HG03378 (cell line): ENCODE measurements around the gene RABEP1.
A peak's percentile ranks its signal among the peaks of the same experiment; 100 is the strongest.
"Not testable (repeated sequence)": the region's sequence is repeated elsewhere in the genome, so short reads cannot be mapped to it uniquely, and the experiment has no call there.

Experiments
- ATAC-seq: cut with Tn5 transposase; IDR thresholded peaks from one replicate; pipeline ENCODE4 v1.9.1; 2021; ENCODE audit warnings: mild to moderate bottlenecking, moderate library complexity; ENCODE audit not compliant: unreplicated experiment

Gene RABEP1, protein sequence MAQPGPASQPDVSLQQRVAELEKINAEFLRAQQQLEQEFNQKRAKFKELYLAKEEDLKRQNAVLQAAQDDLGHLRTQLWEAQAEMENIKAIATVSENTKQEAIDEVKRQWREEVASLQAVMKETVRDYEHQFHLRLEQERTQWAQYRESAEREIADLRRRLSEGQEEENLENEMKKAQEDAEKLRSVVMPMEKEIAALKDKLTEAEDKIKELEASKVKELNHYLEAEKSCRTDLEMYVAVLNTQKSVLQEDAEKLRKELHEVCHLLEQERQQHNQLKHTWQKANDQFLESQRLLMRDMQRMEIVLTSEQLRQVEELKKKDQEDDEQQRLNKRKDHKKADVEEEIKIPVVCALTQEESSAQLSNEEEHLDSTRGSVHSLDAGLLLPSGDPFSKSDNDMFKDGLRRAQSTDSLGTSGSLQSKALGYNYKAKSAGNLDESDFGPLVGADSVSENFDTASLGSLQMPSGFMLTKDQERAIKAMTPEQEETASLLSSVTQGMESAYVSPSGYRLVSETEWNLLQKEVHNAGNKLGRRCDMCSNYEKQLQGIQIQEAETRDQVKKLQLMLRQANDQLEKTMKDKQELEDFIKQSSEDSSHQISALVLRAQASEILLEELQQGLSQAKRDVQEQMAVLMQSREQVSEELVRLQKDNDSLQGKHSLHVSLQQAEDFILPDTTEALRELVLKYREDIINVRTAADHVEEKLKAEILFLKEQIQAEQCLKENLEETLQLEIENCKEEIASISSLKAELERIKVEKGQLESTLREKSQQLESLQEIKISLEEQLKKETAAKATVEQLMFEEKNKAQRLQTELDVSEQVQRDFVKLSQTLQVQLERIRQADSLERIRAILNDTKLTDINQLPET

DNA sequence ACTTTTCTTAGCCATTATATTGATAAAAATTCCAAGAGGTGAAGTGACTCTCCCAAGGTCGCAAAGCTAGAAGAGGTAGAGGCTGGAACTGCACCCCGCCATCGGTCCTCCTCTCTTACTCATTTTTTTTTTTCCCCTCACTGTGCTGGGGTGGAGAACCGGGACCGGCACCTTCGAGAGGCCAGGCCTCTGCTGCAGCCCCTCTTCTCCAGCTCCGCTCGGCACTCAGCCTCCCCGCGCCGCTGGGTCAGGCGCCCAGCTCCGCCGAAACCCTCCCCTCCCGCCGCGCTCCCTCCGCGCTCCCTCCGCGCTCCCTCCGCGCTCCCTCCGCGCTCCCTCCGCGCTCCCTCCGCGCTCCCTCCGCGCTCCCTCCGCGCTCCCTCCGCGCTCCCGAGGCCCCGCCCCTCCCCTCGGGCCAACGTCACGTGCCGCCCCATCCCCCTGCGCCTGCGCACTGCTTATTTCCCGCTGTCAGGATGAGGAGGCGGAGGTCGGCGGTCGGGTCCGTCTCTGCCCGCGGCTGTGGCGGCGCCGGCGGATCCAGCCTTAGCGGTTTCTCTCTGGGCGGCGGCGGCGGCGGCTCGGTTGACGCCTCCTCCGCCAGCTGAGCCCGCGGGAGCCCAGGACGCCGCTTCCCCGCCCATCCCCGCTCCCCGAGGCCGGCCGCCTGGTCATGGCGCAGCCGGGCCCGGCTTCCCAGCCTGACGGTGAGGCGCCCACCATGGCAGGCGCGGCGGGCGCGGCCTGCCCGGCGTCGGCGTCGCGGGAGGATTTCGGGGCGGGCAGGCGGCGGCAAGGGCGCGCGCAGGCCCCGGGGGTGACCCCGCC lies at the start of gene RABEP1:
TSS of gene RABEP1 (plus strand) at position 471 of the 828 bp plus-strand sequence. CDS start at position 674, 203 bp downstream.
- ATAC-seq: no peak

DNA sequence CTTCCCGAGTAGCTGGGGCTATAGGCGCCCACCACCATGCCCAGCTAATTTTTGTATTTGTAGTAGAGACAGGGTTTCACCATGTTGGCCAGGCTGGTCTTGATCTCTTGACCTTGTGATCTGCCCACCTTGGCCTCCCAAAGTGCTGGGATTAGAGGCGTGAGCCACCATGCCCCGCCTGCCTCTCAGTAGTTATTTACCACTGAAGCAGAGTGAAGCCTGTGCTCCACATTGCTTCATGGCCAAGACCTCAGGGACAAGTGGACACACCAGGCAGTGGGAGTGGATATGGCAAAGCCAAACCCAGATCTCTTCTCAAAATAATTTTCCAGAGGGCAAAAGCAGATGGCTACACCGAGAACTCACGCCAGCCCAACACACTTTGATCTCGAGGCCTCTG lies 48.6 kb upstream of the RABEP1 start:
- ATAC-seq: not testable (repeated sequence)

- peak; percentile 63 for ATAC-seq
Measured at GRCh38 chr17:5234645-5235576, 47.2 kb upstream of the RABEP1 start, which contains the start of gene SCIMP. TSS of gene SCIMP (minus strand) at chr17:5234860. CDS start at chr17:5234755, 105 bp downstream.

DNA sequence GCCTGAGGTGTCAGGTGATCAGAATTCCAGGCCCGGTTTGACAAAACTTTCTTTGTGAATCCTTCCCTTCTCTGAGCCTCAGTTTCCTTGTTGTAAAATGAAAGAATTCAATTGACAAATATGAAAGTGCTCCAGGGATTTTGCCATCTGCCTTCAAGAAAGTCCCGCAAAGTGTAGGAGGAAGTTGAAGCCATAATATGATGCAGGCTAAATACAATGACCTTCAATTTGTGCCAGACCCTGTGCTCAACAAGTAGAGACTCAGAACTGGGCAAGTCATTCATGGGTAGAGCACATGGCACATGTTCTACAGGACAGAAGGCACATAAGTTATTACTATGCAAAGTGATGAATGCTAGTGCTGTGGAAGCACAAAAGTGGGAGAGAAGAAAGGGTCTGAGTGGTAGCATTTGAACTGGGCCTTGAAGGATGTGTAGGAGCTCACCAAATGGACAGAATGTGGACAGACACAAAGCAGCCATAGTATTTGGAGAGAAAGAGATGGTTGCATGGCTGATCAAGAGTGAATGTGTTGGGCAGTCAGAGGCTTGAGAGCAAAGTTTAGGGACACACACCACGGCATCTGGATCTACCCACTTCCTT lies 45.0 kb upstream of the RABEP1 start:
- ATAC-seq: no peak

DNA sequence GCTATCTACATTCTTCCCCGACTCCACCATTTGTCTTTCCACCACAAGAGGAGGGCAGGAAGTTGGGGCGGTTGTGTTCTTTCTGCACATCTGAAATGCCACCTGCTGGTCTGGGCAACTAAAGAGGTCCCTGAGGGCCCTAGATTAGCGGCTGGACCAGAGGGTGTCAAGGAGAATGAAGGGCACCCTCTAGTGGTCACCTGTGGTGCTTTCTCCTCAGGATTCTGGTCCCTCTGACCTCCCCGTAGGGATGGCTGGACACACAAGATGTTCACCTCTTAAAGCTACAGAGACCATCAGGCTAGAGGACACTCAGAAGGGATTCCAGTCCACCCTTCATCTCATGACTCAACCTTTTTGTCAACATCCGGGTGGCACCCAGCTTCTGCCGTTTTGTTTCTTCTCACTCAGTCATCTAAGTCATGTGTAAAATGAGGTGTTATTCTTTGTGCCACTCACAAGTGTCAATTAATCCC lies 44.5 kb upstream of the RABEP1 start:
- ATAC-seq: no peak

DNA sequence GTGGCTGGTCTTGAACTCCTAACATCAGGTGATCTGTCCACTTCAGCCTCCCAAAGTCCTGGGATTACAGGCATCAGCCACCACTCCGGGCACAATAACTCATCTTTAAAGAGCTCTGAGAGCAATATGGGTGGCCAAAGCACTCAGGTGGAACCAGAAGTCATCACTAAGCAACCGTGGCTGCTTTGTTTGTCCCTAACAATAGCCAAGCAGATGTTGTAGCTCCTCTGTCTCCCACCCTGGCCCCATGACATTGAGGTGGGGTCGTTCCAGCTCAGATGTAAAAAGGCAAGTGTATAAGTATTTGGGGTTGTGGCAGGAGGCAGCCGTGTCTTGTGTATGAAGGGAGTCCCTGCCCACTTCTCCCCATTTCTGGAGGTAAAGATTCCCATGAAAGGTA lies 43.8 kb upstream of the RABEP1 start:
- ATAC-seq: no peak

DNA sequence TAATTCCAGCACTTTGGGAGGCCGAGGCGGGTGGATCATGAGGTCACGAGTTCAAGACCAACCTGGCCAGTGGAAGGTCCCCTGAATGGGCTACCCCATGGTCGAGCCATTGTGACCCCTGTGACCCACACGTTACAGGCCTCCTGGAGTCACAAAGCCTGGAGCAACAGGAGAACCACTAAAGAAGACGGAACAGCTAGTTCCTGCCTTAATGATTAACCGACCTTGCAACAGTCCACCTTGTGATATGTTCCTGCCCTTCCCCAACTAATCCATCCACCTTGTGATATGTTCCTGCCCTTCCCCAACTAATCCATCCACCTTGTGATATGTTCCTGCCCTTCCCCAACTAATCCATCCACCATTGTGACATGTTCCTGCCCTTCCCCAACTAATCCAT lies 42.3 kb upstream of the RABEP1 start:
- not testable (repeated sequence) for ATAC-seq

GRCh38 chr17:5241861-5242671 lies 40.0 kb upstream of the RABEP1 start:
- peak; percentile 45 for ATAC-seq

DNA sequence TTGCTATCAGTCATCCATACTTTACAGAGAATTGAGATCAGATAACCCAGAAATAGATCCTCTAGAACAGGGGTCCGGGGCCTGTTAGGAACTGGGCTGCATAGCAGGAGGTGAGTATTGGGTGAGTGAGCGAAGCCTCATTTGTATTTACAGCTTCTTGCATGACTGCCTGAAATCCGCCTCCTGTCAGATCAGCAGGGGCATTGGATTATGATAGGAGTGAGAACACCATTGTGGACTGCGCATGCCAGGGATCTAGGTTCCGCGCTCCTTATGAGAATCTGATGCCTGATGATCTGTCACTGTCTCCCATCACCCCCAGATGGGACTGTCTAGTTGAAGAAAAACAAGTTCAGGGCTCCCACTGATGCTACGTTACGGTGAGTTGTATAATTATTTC lies 34.5 kb upstream of the RABEP1 start:
- no peak for ATAC-seq

DNA sequence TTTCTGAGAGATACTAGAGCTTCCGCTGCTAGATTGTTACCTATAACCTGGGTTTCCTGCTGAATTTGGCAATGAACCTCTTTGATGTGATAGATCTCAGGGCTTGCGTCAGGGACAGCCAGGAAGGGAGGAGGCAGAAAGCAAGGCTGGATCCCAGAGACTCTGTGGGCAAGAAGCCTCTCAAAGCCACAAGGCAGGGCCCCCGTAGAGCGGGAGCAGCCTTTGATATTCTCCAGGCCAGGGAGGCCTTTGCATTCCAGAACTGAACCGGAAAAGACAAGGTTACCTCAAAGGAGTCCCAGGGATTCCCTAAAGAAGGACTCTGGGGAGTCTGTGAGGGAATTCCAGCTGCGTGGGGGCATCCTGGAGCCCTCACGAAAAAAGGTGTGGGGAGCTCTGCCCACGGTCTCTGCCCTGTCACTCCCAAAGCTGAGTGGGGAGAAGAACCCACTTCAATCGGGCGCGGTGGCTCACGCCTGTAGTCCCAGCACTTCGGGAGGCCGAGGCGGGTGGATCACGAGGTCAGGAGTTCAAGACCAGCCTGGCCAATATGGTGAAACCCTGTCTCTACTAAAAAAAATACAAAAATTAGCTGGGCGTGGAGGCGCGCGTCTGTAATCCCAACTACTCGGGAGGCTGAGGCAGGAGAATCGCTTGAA lies 33.1 kb upstream of the RABEP1 start:
- ATAC-seq: no peak

DNA sequence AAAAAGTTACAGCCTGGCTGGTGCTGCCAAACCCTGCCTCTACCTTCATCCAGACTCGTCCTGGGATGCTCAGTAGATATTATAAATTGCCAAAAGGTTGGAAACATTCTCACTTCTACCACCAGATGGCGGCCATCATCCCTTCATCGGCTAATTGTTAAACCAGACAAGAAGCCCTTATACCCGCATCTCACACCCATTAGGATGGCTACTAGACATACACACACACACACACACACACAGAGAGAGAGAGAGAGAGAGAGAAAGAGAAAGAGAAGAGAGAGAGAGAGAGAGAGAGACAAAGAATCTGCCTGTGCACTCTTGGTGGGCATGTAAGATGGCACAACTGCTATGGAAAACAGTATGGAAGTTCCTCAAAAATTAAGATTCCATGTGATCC lies 32.5 kb upstream of the RABEP1 start:
- ATAC-seq: no peak

- no peak for ATAC-seq
Measured at GRCh38 chr17:5254414-5254813, 27.7 kb upstream of the RABEP1 start.

DNA sequence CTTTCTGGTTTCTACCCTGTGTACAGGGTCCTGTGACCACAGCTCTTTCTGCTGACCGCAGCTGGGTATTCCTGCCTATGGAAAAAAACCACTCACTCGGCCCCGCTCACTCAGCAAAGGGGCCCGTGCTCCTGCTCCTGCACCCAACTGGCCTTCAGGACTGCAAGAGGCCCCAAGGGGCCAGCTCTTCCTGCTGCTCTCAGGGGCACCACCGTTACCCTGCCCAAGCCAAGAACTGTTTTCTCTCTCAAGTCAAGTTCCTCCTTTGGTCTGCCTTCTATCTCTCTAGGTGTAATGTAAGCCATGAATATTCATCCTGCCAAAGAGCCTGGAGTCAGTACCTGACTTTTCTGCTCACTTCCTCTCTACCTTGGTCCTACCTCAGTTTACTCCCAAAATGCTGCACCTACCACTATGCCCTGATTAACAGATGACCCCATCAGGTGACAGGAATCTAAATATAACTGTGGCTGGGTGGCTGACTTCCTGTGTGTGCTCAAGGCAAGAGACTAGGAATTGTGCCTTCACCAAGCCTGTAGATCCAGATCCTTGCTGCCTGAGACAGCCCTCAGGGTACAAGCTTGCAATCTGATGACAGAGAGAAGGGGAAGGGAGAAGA lies 27.1 kb upstream of the RABEP1 start:
- no peak for ATAC-seq

- ATAC-seq: no peak
Measured at GRCh38 chr17:5257124-5257523, 25.0 kb upstream of the RABEP1 start.

DNA sequence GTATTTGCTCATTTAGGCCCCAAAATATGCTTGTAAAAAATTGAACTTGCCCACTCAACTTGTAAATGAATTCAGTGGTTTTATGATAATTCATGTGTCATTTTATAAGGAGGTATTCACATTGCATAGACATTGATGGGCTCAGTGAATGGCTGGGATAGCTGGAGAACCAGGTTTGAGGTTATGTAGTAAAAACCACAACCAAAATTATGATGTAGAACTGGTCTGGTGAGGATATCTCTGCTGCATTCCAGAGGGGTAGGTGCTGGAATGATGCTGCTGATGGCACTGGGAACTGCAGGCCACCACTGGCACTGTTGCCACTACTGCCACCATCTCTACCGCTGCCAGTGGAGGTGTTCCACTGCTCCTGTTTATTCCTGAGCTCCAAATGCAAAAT lies 21.5 kb upstream of the RABEP1 start:
- ATAC-seq: no peak

DNA sequence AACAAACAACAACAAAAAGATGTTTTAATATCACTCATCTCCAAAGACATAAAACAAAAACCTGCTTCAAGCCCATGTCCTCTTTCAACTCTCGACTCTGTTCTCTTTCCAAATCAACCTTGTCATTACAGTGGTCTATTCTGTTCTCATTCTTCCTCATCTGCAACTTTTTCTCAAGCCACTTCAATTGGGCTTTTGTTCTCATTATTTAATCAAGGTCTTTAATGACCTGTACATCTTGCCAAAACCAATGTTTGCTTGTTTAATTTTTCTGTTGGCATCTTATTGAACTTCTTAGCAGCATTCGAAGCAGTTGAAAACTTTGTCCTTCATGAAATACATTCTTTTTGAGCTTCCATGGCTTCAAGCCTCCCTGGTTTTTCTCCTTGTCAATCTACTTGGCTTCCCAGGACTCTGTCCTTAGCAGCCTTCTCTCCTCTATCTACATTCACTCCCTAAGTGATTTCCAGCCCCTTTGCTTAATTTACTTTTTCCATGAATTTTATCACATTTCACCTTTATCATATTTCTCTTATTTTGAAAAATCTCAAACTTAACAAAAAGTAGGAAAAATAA lies 19.6 kb upstream of the RABEP1 start:
- ATAC-seq: no peak

DNA sequence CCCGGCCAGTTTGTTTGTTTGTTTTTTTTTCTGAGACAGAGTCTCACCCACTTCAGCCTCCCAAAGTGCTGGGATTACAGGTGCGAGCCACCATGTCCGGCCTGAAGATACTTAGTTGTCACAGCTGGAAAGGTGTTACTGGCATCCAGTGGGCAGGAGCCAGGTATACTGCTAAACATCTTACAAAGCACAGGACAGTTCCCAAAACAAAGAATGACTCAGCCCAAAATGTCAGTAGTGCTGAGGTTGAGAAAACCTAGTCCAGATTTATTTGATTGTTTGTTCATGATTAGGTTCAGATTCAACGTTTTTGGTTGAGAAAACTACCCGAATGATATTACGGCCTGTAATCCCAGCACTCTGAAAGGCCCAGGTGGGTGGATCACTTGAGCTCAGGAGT lies 18.6 kb upstream of the RABEP1 start:
- ATAC-seq: no peak
